ENCODE data around the gene KRTAP5-6.

KRTAP5-6 gene

DNA sequence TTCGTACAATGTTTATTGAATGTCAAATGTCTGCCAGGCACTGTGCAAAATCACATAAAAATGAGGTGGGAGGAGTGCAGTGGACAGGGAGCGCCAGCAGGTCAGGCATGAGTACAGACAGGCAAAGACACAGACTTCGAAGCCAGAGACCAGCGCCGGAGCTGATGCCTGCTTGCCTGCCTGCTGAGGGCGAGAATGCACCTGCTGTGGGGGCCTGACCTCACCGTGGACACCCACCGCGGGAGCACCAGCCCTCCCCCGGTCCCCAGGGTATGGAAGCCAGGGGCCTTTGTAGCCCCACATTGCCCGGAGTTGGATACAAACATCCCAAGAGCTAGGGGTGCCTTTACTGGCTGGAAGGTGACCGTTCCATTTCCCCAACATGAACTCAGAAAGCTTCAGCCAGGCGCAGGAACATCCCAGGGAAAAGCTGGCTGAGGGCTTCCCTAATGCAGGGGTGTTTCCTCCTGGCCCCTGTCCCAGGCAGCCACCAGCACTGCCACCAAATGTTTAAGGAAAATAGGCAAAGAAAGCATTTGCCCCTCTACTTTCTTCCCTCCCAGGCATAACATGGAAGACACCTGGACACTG is 35.5 kb downstream of the KRTAP5-6 start:
- no peak for DNase-seq (ENCODE audit: extremely low read depth in 1 of 2, low read depth in 1 of 2)

DNA sequence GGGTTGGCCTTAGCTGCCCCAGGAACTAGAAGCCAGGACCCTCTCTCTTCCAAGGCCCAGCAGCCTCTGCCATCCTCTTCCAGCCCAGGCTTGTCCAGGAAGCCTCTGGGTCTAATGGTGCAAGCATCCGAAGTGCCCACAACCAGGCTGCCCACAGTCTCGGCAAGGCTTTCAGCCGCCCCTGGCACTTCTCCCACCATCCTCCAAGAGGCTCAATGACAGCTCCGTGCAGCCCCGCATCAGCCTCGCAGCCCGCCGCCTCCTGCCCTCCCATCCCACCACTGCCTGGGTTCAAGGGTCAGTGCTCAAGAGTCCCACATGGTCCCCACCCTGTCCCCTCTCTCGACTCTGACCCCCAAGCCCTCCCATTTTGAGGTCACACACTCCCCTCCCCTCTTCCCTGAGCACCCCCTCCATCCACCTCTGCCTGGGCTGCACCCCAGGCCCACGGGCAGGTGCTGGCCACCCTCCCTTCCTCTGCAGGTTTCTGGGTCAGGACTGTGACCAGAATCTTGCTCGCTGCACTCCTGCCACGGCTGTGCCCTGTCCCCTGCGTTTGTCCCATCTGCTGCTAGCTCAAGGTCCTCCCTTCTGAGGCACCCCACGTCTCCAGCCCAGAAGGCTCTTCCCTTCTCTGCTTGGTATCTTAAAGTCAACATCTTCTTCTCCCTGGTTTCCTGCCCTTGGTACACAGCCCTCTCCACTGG is 36.2 kb downstream of the KRTAP5-6 start:
- DNase-seq (ENCODE audit: extremely low read depth in 1 of 2, low read depth in 1 of 2) = no peak

DNA sequence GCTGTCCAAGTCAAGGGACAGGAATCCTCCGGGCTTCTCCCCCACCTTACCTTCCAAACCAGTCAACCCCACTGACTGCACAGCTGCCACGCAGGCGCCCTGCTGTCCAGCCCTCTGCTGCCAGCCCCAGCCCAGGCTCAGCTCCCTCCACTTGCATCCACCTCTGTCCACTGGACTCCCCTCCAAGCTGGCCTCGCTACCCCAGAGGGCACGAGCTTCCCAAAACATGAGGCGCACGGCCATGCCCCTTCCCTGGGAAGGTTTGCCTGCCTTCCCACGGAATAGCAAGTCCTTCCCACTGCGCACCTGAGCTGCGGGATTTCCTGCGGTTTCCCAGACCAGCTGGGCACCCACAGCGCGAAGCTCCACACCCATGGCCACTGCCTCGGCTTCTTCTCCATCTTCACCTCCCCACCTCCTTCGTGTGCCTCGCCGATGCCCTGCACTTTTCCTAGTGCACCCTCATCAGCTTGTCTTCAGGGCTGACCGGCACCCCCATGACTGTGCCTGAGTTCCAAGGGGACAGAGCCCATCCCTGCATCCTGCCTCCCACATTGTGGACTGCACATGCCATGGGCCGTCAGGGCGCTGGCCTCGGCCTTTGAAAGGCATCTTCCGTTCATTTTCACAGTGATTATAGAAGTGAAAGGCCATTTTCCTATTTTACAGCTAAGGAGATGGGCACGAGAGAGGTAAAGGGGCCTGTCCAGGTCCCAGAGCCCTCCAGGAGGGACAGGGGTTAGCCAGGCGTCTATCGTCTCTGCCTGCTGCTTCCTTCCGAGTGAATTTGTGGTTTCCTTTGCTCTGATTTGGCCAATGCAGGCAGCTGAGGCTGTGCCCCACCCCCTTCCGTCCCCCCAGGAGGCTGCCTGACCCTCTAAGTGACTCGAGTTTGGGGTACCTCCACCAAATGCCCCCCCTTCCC is 37.0 kb downstream of the KRTAP5-6 start:
- DNase-seq (ENCODE audit: extremely low read depth in 1 of 2, low read depth in 1 of 2) = no peak

DNA sequence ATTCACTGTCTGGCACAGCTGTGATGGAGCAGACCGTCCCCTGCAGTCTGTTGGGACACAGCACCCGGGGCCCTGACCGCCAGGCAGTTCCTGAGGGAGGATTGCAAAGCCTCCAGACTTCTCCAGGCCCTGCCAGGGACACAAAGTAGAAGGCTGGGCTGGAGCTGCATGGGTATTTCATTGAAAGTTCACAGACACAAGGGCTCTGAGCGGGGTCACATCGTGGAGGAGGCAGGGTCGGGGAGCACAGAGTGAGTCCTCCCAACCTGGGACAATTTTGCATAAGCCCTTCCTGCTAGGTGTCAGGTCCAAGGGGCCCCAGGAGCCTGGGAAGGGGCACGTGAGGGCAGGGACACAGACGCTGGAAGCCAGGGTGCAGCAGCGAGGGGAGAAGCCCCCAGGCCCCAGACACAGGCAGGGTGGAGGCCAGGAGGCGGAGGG is 37.7 kb downstream of the KRTAP5-6 start:
- DNase-seq (ENCODE audit: extremely low read depth in 1 of 2, low read depth in 1 of 2) = no peak

DNA sequence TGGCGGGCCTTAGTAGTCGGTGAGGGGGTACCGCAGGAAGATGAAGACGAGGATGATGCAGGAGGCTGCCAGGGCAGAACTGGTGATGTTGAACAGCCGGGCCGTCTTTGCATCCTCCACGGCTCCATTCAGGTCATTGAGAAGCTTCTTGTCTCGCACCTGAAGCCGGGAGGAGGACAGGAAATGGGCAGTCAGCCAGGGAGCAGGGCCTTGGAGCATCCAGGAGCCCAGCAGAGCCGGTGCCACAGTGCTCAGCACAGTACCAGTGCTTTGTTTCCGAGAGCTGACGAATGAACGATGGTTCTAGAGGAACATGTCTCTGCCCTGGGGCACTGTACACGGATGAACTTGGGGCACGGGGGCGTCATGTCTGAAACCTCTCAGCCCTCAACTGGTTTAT is 38.3 kb downstream of the KRTAP5-6 start:
- no peak for DNase-seq (ENCODE audit: extremely low read depth in 1 of 2, low read depth in 1 of 2)

DNA sequence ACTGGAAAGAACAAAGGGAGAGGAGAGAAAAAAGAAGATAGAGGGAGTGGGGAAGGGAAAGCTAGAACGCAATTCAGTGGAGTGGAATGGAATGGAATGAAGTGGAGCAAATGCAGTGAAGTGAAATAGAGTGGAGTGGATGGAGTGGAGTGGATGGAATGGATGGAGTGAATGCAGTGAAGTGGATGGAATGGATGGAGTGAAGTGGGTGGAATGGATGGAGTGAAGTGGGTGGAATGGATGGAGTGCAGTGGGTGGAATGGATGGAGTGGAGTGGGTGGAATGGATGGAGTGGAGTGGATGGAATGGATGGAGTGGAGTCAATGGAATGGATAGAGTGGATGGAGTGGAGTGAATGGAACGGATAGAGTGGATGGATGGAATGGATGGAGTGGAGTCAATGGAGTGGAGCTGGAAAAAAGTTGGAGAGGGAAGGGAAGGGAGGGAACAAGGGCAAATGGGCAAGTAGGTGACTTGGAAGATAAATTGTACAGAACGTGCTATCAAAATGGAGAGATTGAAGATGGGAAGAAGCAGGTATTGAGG is 39.5 kb downstream of the KRTAP5-6 start:
- DNase-seq (ENCODE audit: extremely low read depth in 1 of 2, low read depth in 1 of 2) = no peak

DNA sequence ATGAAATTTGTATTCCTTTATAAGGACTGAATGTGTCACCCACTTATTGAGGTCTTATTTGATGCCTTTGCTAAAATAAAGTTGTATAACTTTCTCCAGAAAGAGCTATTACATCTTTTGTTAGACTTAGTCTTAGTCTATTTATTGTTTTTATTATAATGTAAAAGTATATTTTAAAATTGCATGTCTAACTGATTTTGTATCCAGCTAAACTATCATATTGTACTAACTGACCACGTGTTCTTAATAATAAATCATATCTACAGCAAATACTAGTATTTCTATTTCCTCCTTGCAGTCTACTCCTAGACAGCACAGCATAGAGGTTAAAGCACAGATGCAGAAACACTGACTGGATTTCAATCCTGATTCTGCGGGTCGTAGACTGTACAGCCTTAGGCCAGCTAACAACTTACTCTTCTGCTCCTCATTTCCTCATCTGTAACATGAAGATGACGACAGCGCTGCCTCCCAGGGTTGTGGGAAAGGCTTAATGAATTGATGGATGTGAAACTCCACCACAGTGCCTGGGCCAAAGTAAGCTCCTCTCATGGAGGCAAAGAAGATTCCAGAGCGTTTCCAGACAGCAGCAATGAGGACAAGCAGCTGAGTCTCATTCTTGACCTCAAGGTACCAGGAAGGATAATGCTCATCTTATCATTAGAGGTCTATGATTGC is 40.2 kb downstream of the KRTAP5-6 start:
- DNase-seq (ENCODE audit: extremely low read depth in 1 of 2, low read depth in 1 of 2) = no peak

DNA sequence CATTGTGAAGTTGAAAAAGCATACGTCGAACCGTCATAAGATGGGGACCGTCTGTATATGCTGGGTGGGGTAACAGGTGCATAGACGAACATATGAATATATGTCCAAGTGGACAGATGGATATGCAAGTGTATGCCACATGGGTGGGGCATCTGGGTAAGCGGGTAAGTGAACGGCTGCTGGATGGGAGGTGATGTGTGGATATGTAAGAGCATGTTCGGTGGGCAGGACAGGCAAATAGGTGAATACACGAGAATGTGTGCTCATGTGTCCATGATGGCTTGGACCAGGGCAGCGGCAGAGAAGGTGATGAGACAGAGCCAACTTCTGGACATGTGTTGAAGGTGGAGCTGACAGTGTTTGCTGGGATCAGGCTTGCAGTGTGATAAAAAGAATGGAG is 41.4 kb downstream of the KRTAP5-6 start:
- no peak for DNase-seq (ENCODE audit: extremely low read depth in 1 of 2, low read depth in 1 of 2)

DNA sequence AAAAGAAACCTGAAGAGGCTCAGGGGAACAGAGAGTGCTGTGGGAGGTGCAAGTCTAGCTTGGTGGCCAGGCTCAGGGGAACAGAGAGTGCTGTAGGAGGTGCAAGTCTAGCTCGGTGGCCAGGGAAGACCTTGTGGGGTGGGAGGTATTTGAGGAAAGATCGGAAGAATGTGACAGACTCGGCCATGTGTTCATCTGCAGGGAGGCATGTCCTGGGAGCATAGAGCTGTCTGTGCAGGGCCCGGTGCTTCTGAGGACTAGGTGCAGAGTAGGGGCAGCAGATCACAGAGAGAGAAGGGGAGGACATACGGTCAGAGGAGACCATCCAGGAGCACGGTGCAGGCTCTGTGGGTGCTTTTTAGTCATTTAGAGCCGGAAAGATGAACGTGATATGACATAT is 42.6 kb downstream of the KRTAP5-6 start:
- no peak for DNase-seq (ENCODE audit: extremely low read depth in 1 of 2, low read depth in 1 of 2)

DNA sequence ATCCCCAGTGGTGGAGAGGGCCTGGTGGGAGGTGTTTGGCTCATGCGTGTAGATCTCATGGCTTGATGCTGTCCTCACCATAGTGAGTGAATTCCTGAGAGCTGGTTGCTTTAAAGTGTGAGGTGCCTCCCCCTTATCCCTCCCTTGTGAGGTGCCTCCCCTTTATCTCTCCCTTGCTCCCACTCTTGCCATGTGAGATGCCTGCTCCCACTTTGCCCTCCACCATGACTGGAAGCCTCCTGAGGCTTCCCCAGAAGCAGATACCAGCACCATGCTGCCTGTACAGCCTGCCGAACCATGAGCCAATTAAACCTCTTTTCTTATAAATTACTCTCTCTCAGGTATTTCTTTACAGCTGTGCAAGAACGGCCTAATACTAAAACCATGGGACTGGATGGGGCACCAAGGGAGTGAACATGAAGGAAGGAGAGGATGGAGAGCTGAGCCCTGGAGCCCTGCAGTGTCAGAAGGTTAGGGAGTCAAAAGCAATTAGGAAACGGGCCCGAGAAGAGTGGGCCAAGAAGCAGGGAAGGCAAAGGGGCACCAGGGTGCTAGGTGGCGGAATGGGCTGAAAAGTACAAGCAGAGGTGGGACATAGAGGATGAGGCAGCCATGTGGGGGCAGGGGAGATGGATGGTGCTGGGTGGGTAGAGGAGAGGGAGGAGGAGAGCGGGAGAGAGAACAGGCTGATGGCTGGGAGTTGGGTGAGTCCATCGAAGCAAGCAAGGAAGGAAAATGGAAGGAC is 44.0 kb downstream of the KRTAP5-6 start:
- DNase-seq (ENCODE audit: extremely low read depth in 1 of 2, low read depth in 1 of 2) = no peak

DNA sequence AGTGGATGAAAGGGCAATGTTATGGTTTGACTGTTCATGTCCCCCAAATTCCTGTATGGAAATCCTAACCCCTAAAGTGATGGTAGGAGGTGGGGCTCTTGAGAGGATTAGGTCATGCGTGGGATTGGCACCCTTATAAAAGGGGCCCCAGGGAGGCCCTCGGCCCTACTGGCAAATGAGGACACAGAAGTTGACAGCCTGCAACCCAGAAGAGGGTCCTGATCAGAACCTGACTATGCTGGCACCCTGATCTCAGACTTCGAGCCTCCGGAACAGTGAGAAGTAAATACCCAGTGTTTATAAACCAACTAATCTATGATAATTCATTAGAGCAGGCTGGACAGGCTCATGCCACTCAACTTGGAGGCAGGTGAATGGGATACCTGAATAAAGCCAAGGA is 44.7 kb downstream of the KRTAP5-6 start:
- no peak for DNase-seq (ENCODE audit: extremely low read depth in 1 of 2, low read depth in 1 of 2)

DNA sequence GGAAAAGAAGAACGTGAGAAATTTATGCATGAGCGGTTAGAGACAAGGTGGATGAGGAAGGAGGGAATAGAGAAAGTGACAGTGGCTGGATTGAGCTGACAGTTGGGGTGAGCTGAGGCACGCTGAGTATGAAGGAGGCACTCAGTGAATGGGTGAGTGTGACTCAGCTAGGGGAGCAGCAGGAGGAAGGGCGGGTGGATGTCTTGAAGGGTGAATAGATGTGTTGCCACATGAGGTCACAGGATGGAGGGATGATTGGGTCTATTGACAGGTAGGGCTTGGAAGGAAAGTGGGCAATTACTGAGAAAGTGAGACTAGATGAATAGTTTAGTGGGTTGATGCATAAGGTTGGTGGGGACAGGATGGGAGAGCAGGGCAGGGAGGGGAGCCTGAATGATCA is 45.4 kb downstream of the KRTAP5-6 start:
- DNase-seq (ENCODE audit: extremely low read depth in 1 of 2, low read depth in 1 of 2) = no peak

DNA sequence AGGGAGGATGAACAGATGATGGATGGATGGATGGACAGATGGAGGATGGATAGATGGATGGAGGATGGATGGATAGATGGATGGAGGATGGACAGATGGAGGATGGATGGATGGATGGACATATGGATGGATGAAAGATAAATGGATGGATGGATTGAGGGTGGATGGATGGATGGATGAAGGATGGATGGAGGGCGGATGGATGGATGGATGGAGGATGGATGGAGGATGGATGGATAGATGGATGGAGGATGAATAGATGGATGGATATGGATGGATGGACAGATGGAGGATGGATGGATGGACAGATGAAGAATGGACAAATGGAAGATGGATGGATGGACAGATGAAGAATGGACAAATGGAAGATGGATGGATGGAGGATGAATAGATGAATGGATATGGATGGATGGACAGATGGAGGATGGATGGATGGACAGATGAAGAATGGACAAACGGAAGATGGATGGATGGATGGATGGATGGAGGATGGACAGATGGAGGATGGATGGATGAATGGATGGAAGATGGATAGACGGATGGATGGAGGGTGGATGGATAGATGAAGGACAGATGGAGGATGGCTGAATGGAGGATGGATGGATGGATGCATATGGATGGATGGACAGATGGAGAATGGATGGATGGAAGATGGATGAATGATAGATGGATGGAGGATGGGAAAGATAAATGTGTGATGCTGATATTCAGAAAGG is 46.0 kb downstream of the KRTAP5-6 start:
- DNase-seq (ENCODE audit: extremely low read depth in 1 of 2, low read depth in 1 of 2) = no peak

DNA sequence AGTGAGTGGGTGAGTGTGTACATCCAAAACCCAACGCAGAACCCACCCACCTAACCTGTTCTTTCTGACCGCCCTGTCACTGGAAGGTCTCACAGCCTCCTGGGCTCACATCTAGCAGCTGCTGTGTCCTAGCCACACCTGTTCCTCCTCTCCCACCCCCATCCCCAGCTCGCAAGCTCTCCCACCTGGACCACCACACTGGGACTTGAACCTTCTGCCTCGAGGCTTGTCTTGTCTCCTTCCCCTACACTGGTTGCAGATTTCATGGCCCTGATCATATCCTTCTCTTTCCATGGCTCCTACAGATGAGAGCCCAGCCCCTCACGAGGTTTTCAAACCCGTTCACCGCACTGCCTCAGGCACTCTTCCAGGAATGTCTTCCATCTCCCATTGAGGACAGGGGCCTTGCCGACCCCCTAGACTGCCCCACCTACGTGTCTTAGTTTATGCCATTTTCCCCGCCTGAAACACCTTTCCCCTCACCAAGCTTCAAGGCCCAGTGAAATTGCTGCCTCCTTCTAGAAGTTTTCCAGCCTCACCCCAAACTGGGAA is 46.7 kb downstream of the KRTAP5-6 start:
- no peak for DNase-seq (ENCODE audit: extremely low read depth in 1 of 2, low read depth in 1 of 2)

DNA sequence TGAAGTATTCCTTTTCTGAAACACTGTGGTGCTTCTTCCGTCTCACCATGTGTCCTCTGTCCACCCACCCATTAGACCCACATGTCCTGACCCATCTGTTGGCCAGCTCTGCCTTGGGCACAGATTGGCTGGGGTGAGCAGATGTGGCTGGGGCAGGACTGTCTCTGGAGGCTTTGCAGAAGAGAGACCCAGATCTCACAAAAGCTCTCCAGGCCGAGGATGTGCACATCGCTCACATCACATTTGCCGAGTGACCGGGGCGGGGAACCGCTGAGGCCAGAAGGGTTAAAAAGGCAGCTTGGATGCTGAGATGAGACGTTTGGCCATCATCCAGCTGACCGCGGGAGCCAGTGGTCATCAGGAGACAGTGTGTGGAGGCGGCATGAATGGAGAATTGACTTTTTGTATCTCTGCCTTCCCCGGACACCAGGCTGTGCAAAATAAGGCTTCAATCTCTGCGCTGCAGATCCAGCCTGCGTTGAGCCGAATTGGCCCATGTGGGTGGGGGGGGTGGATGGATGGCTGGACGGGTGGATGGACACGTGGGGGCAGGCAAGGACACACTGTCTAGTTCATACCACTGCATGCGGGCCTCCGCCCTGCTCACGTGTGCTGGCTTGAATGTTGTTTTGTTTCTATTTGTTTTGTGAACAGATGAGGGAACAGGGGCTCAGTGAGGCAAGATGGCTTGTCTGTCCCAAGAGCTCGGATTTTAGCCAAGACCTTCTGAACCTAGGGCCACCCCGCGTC is 47.3 kb downstream of the KRTAP5-6 start:
- no peak for DNase-seq (ENCODE audit: extremely low read depth in 1 of 2, low read depth in 1 of 2)

DNA sequence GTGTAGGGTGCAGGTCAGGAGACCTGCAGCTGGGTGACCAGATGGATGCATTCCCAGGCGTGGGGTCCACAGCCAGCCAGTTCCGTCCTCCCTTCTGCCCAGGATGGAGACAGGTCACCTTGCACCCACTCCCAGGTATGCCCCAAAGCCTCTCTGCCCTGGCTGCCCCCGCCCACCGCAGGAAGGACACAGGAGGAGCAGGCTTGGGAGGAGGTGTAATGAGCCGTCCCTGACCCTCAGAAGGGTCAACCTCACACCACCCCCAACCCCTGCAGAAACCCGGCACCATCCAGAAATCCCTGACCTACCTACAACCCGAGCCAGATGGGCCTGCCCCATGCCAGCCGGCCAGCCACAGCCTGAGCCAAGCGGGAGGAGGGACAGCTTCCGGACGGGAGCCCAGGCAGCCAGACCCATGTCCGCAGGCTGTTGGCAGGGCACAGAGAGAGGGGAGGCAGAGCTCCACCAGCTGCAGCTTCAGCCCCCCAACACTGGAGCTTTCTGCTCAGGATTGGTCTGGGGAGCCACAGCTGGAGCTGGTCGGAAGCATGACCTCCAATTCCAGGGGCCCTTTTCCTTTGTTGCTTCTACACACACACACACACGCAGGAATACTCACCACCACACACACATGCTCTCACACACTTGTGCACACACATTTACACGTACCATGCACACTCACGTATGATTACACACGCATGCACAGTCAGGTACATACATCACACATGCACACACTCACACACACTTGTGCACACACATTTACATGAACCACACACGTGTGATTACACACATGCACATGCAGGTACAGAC is 48.1 kb downstream of the KRTAP5-6 start:
- DNase-seq (ENCODE audit: extremely low read depth in 1 of 2, low read depth in 1 of 2) = no peak

DNA sequence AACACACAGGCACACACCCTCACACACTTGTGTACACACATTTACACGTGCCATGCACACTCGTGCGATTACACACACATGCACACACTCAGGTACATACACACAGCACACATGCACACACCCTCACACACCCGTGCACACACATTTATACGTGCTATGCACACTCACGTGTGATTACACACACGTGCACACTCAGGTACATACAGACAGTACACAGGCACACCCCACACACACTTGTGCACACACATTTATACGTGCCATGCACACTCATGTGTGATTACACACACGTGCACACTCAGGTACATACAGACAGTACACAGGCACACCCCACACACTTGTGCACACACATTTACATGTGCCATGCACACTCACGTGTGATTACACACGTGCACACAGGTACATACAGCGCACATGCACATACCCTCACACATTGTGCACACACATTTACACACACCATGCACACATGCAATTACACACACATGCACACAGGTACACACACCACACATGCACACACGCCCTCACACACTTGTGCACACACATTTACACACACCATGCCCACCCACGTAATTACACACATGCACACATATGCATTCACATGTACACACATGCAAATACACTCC is 48.8 kb downstream of the KRTAP5-6 start:
- no peak for DNase-seq (ENCODE audit: extremely low read depth in 1 of 2, low read depth in 1 of 2)

Measured in activated CD8-positive, alpha-beta memory T cell treated with anti-CD3 and anti-CD28 coated beads for 1 hour (primary cell).